BE2C (cell line): ENCODE measurements around the gene RNF151.

Experiments
- DNase-seq: peaks from one replicate; pipeline ENCODE4 v3.0.0-alpha.2; 2020
- H3K27me3 ChIP-seq: fragments of 250-450 bp; sonication (Bioruptor Pico); 2 replicates; pipeline ENCODE4 v1.5.1; 2020; ENCODE audit warnings: mild to moderate bottlenecking
- H3K36me3 ChIP-seq: fragments of 250-450 bp; sonication (Bioruptor Pico); 2 replicates; pipeline ENCODE4 v1.5.1; 2020; ENCODE audit warnings: mild to moderate bottlenecking
- H3K4me1 ChIP-seq: fragments of 250-450 bp; sonication (Bioruptor Pico); 2 replicates; pipeline ENCODE4 v1.5.1; 2020
- H3K4me3 ChIP-seq: 2 replicates; pipeline ENCODE4 v1.5.1; 2011; ENCODE audit warnings: low read depth, low read length
- H3K9me3 ChIP-seq: fragments of 250-450 bp; sonication (Bioruptor Pico); 2 replicates; pipeline ENCODE4 v1.5.1; 2020
- TF ChIP-seq, protein P1 (sequence below): IDR thresholded peaks from 2 replicates; pipeline ENCODE4 v1.5.1; 2012; ENCODE audit warnings: mild to moderate bottlenecking, low read depth, low read length

Gene RNF151

DNA sequence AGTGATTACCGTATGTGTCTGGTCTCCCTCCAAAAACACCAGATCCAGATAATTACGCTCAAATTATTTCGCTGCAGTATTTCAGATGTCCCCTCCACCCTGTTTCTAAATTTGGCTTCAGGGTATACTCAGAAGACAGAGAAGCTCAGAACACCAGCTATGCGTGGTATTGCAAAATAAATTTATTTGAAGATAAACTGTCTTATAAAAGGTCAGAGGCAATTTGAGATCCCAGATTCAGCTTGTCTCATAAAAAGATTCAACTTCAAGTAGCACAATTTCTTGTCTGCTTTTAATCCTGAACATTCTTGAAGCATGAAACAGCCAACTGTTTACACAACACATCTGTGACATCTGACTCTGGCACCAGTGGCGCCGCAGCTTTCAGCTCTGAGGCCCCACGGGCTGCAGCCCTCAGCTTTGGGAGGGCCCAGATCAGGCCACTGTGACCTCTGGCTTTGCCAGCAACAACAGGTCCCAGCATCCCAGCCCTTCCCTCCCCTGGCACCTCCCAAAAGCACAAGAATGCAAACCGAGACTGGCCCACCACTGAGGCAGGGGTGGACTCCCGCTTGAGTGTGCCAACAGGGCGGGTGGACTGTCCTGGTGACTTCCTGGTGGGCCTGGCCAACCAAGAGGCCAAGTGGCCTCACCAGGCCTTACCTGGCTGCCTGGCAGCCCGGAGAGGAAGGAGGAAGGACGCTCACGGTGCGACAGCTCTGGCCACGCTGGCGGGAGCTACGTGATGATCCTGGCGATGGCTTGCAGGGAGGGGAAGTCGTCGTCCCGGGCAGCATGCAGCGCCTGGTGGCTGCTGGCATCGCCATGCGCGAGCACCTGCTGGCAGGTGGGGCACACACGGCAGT lies 31.1 kb downstream of the RNF151 start:
- H3K36me3 ChIP-seq: peaks cover 67% of the 10 kb centered on the region
- TF ChIP-seq, protein P1, sequence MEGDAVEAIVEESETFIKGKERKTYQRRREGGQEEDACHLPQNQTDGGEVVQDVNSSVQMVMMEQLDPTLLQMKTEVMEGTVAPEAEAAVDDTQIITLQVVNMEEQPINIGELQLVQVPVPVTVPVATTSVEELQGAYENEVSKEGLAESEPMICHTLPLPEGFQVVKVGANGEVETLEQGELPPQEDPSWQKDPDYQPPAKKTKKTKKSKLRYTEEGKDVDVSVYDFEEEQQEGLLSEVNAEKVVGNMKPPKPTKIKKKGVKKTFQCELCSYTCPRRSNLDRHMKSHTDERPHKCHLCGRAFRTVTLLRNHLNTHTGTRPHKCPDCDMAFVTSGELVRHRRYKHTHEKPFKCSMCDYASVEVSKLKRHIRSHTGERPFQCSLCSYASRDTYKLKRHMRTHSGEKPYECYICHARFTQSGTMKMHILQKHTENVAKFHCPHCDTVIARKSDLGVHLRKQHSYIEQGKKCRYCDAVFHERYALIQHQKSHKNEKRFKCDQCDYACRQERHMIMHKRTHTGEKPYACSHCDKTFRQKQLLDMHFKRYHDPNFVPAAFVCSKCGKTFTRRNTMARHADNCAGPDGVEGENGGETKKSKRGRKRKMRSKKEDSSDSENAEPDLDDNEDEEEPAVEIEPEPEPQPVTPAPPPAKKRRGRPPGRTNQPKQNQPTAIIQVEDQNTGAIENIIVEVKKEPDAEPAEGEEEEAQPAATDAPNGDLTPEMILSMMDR: no peak
- H3K27me3 ChIP-seq: no peaks in the 10 kb centered on the region
- H3K4me3 ChIP-seq: no peak overlapping the region
- H3K9me3 ChIP-seq: peaks cover 1% of the 10 kb centered on the region; the same call in 1 of the 2 replicates
- no peaks in the 10 kb centered on the region for H3K4me1 ChIP-seq
- no peak for DNase-seq

DNA sequence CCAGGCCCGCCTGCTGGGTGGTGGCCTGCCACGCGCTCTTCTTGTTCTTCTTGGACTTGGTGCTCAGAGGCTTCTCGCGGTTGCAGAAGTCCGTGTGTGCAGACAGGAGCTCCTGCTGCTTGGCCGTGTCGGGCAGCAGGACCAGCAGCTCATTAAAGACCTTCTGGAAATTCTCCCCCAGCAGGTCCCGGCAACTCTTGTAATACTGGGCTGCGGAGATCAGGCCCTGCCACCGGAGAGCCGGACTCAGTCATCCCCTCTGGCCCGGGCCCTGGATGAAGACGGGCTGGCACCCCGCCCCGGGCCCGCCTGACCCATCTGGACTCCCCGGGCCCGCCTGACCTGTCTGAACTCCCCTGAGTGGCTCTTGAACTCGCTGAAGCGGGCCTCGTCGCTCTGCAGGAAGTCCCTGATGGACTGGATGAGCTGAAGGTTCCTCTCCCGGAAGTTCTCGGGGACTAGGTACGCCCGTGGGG lies 31.7 kb downstream of the RNF151 start:
- Histone ChIP-seq H3K4me3 (no peak overlapping the region), H3K27me3 (no peaks in the 10 kb centered on the region), H3K9me3 (no peaks in the 10 kb centered on the region), H3K4me1 (no peaks in the 10 kb centered on the region; the same call in 1 of the 2 replicates), H3K36me3 (peaks cover 74% of the 10 kb centered on the region)
- DNase-seq: no peak
- TF ChIP-seq, protein P1: no peak

DNA sequence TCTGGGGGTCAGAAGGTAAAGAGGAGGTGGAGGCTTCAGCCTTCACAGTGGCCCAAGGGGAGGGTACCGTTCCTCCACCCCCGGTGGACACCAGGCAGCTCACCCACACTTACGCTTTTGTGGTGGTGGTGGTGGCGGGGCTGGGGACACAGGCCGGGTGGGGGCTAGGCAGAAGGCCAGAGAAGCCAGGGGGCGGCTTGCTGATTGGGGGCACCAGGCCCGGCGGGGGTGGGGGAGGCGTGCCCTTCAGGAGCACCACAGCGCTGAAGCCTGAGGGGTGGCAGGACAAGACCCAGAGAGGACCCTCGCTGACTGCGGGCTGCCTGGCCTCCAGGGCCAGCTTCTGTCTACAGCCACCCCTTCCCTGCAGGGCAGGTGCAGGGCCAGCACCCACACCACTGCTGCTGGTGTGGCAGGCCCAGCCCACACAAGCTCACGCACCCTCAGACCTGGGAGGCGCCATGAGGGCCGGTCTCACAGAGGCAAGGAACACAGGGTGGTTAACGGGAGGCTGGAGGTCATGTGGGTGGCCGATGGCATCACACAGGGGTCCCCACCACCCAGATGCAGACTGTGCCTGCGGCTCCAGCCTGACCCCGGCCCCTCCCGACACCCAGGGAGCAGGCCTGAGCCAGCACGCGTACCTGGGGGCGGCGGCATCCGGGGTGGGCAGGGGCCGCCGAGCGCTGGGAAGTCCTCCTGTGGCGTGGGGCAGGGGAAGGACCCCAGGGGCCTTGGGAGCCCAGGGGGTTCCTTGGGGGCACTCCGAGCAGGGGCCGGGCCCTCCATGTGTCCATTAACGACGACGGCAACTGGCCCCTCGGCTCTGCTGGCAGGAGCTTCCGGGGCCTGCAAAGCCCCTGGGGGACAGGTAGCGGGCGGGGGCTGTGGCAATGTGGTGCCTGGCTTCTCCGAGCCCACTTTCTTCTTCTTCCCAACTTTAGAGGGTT lies 32.5 kb downstream of the RNF151 start:
- Histone ChIP-seq H3K4me3 (no peak overlapping the region), H3K27me3 (no peaks in the 10 kb centered on the region), H3K36me3 (peaks cover 77% of the 10 kb centered on the region), H3K4me1 (peaks cover 2% of the 10 kb centered on the region), H3K9me3 (no peaks in the 10 kb centered on the region)
- DNase-seq: peak; percentile 10
- TF ChIP-seq, protein P1: no peak

DNA sequence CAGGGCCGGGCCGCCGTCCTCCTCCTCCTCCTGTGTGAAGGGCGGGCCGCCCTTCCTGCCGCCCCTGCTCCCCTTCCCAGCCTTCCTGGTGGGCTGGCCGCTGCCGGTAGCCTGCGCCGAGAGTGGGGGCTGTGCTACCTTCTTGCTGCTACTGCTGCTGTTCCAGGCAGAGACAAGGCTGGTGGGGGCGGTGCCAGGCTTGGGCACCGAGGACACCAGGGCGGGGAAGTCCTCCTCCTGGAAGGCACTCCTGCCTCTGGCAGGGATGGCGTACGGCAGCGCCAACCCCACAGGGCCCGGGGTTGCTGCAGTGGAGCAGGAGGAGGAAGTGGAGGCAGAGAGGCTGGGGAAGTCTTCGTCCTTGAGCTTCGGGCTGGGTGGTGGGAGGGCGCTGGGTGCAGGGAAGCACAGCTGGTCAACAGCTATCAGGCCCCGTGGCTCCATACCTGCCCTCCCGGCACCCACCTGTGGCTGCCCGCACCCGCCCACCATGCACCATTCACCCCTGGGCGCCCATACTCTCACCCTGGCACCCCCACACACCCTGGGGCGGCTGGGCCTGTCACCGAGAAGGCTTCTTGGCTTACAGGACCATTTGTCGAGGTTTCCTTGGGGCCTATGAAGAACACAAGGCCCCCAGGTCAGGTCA lies 33.3 kb downstream of the RNF151 start:
- Histone ChIP-seq H3K9me3 (no peaks in the 10 kb centered on the region), H3K27me3 (no peaks in the 10 kb centered on the region), H3K4me1 (peaks cover 10% of the 10 kb centered on the region), H3K4me3 (no peak overlapping the region), H3K36me3 (peaks cover 84% of the 10 kb centered on the region)
- peak; percentile 10 for DNase-seq
- TF ChIP-seq, protein P1: no peak

DNA sequence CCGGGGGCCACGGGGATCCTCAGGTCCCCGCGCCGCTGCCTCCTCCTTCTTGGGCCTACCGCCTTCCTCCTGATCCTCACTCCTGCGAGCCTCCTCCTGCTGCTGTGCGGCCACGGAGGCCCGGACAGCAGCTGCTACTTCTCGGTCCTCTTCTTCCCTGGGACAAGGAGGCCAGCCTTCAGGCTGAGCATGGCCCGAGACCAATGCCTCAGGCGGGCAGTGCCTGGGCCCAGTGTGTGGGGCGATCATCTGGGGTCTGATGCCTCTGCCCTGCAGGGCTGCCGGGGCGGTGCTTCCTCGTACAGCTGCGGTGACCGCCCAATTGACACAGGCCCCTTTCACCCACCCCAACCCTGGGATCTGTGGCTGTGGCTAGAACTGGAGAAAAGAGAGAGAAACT lies 34.4 kb downstream of the RNF151 start:
- Histone ChIP-seq H3K9me3 (no peaks in the 10 kb centered on the region), H3K36me3 (peaks cover 77% of the 10 kb centered on the region), H3K4me3 (no peak overlapping the region), H3K4me1 (peaks cover 19% of the 10 kb centered on the region), H3K27me3 (no peaks in the 10 kb centered on the region)
- DNase-seq: peak; percentile 8
- TF ChIP-seq, protein P1: no peak
